Testis (tissue), 3 donors: Measurements from ENCODE around the gene HELB. TPM values are rescaled to one million over a fixed set of nuclear protein-coding genes. Genes with fewer than 3 reads are reported as not detected.

Source experiments
- polyA plus RNA-seq: library from polyadenylated mRNA; stranded (reverse); fragments of 350-450 nt; fragmentation: Illumina TruSeq; extraction: RNeasy Lipid Tissue Mini Kit (QIAGEN cat#74804); gene quantifications from one replicate; pipeline ENCODE4 v1.2.3, GENCODE V29; 2014; ENCODE audit warnings: low read depth, low replicate concordance; ENCODE audit not compliant: insufficient read depth
- total RNA-seq, 2 donors: library from RNA; depleted of rRNA; stranded (reverse); fragments of >200 nt; gene quantifications; one replicate each; pipeline ENCODE4 v1.2.3, GENCODE V29; 2016

HELB gene
- total and polyA plus RNA-seq, 3 donors from 2014 or later, result 1.0 to 6.3 (median 5.9) TPM

Other genes with a start within 250 kb of the HELB start
- 10 to 100 TPM; 12.9 to 17.3 TPM for gene LLPH, start 171.7 kb upstream of the HELB start, total RNA-seq
- 36.5 TPM for gene LLPH, start 171.7 kb upstream of the HELB start, polyA plus RNA-seq
- 100 to 1,000 TPM; 175 to 205 TPM for gene TMBIM4, start 132.5 kb upstream of the HELB start, total RNA-seq
- 462 TPM for gene TMBIM4, start 132.5 kb upstream of the HELB start, polyA plus RNA-seq
- gene IRAK3, start 113.3 kb upstream of the HELB start, total RNA-seq, result 1 to 10 TPM; 6.1 to 7.0 TPM
- gene IRAK3, start 113.3 kb upstream of the HELB start, polyA plus RNA-seq, result 3.1 TPM